ENCODE results near the gene ZYG11B.
"Not testable (repeated sequence)": the region's sequence is repeated elsewhere in the genome, so short reads cannot be mapped to it uniquely, and the experiment has no call there.

ZYG11B gene

DNA sequence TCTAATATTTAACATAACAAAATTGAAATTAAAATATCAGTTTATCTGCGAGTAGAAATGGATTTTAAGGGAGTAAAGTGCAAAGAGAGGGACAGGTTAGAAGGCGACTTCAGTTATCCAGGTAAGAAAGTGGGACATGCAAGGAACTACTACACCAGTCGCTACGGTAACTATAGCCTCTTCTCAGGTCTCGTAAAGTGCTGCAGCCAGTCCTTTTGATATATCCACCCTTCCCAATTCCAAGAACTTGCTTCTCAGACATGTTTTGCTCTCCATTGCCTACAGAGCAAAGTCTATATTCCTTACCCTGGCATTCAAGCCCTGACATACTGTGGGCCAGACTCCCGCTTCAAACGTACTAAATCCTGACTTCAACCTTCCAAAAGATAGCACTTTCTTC is 30.6 kb upstream of the ZYG11B start:
- H3K27me3 Mint-ChIP-seq, result no peaks in the 10 kb centered on the region
- ATAC-seq (no peak), DNase-seq (no peak)
- H3K4me1 Mint-ChIP-seq, result peaks cover 36% of the 10 kb centered on the region
- peaks cover 37% of the 10 kb centered on the region for H3K36me3 Mint-ChIP-seq (ENCODE audit: low read depth)
- H3K27ac Mint-ChIP-seq, result no peak overlapping the region
- no peaks in the 10 kb centered on the region for H3K9me3 Mint-ChIP-seq
- peak overlapping the region; percentile 63 for H3K4me3 Mint-ChIP-seq

- H3K27ac Mint-ChIP-seq, result peak within 1 kb of the TSS; percentile 94
- ATAC-seq, result peak; percentile 63
- peaks cover 17% of the 10 kb centered on the region for H3K36me3 Mint-ChIP-seq (ENCODE audit: low read depth)
- DNase-seq, result peak; percentile 83
- peaks cover 2% of the 10 kb centered on the region for H3K27me3 Mint-ChIP-seq
- peak within 1 kb of the TSS; percentile 93 for H3K4me3 Mint-ChIP-seq
- peaks cover 42% of the 10 kb centered on the region for H3K4me1 Mint-ChIP-seq
- no peaks in the 10 kb centered on the region for H3K9me3 Mint-ChIP-seq
Measured at GRCh38 chr1:52697795-52698674, 28.2 kb upstream of the ZYG11B start, which contains the start of gene COA7. Gene COA7 (minus strand): TSS chr1:52698347. CDS start chr1:52698326, 21 bp downstream.

DNA sequence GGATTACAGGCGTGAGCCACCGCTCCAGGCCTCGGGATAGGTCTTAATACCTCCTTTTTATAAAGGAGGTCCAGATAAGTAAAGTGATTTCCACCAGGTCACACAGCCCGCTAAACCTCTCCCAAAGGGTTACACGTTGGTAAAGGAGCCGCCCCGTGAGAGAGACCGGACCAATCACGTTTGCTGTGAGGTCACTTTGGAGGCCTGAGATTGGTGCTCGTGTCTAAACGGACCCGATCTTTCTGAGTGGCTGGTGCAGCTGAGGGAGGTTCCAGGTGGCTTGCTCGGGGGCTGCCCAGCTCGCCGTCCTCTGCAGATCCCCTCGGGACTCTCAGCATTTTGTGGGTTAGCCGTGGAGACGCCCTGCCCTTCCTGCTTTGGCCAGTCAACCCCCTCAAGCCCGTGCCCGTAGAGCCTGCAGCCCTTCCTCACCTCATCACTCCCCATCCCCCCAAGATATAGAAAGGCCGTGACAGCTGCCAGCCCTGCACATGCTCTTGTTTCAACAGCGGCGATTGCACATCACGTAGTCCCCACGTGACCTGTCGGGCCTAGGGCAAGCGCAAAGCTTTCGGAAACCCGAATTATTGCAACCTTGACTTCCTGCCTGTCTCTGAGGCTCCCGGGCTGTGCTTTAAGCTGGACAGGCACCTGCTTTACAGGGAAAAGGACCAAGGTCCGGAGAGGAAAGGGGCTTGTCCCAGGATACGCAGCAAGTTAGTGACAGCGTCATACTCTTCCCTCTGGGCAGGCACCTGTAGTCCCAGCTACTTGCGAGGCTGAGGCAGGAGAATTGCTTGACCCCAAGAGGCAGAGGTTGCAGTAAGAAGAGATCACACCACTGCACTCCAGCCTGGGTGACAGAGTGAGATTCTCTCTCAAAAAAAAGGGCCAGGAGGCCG is 23.1 kb upstream of the ZYG11B start:
- Mint-ChIP-seq H3K9me3 (no peaks in the 10 kb centered on the region), H3K36me3 (ENCODE audit: low read depth) (no peaks in the 10 kb centered on the region), H3K27ac (peak overlapping the region; percentile 94), H3K4me3 (peak overlapping the region; percentile 86), H3K4me1 (peaks cover 25% of the 10 kb centered on the region), H3K27me3 (peaks cover 2% of the 10 kb centered on the region)
- DNase-seq, result peak; percentile 78
- ATAC-seq, result peak; percentile 93

DNA sequence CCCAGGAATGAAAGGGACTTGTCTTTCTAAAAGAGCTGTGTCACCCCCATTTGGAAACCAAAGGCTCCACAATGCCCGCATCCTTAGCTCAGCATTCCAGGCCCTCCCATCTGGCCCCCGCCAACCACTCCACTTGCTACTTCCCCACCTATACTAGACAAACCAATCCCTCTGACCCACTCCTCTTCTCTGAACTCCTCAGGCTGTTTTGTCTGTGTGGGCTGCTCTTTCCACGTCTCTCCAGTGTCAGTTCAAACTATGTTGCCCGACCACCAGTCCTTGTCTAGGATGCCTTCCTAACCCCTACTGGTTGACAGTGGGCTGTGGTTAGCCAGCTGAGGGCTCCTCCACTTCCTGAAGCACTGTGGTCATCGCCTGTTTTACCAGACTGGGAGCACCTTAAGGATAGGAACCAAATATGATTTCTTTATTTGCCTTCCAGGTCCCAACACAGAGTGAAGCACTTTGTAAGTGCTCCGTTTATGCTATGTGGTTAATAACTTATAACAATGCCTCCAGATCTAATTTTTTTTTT is 20.1 kb upstream of the ZYG11B start:
- ATAC-seq, result no peak
- H3K36me3 Mint-ChIP-seq (ENCODE audit: low read depth), result no peaks in the 10 kb centered on the region
- H3K27me3 Mint-ChIP-seq, result peaks cover 1% of the 10 kb centered on the region
- H3K4me3 Mint-ChIP-seq, result no peak overlapping the region
- no peak for DNase-seq
- H3K27ac Mint-ChIP-seq, result no peak overlapping the region
- H3K9me3 Mint-ChIP-seq, result no peaks in the 10 kb centered on the region
- H3K4me1 Mint-ChIP-seq, result peaks cover 18% of the 10 kb centered on the region

GRCh38 chr1:52706941-52707926 is 19.0 kb upstream of the ZYG11B start:
- H3K27me3 Mint-ChIP-seq, result no peaks in the 10 kb centered on the region
- H3K36me3 Mint-ChIP-seq (ENCODE audit: low read depth), result no peaks in the 10 kb centered on the region
- DNase-seq (no peak), ATAC-seq (no peak)
- H3K4me3 Mint-ChIP-seq, result no peak overlapping the region
- H3K9me3 Mint-ChIP-seq, result no peaks in the 10 kb centered on the region
- H3K27ac Mint-ChIP-seq, result no peak overlapping the region
- peaks cover 16% of the 10 kb centered on the region for H3K4me1 Mint-ChIP-seq

- Mint-ChIP-seq H3K27me3 (no peaks in the 10 kb centered on the region), H3K27ac (no peak overlapping the region), H3K9me3 (no peaks in the 10 kb centered on the region), H3K4me3 (no peak overlapping the region), H3K36me3 (ENCODE audit: low read depth) (no peaks in the 10 kb centered on the region), H3K4me1 (peaks cover 7% of the 10 kb centered on the region)
- no peak for ATAC-seq
- DNase-seq, result no peak
Measured at GRCh38 chr1:52707927-52708655, 18.2 kb upstream of the ZYG11B start.

DNA sequence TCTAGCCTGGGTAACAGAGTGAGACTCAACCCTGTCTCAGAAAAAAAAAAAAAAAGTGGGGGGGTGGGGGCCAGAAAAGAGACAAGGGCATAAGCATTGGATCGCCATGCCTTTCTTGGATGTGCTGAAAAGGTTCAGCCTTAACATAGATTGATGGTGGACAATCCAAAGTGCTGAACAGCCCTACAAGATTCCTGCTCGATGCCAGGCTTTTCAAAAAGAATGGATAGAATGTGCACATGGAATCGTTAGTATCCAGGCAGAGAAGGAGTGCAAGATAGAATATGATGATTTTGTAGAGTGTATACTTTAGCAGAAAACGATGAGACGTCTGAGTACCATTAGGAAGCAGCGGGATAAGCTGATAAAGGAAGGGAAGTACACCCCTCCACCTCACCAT is 17.2 kb upstream of the ZYG11B start:
- no peaks in the 10 kb centered on the region for H3K27me3 Mint-ChIP-seq
- no peaks in the 10 kb centered on the region for H3K4me1 Mint-ChIP-seq
- DNase-seq (no peak), ATAC-seq (no peak)
- no peaks in the 10 kb centered on the region for H3K9me3 Mint-ChIP-seq
- no peak overlapping the region for H3K4me3 Mint-ChIP-seq
- no peaks in the 10 kb centered on the region for H3K36me3 Mint-ChIP-seq (ENCODE audit: low read depth)
- no peak overlapping the region for H3K27ac Mint-ChIP-seq

- DNase-seq, result no peak
- Mint-ChIP-seq H3K27ac (no peak overlapping the region), H3K9me3 (no peaks in the 10 kb centered on the region), H3K4me1 (no peaks in the 10 kb centered on the region), H3K27me3 (no peaks in the 10 kb centered on the region), H3K4me3 (no peak overlapping the region), H3K36me3 (ENCODE audit: low read depth) (no peaks in the 10 kb centered on the region)
- no peak for ATAC-seq
Measured at GRCh38 chr1:52713590-52713989, 12.7 kb upstream of the ZYG11B start.

- H3K9me3 Mint-ChIP-seq; H3K27ac Mint-ChIP-seq; DNase-seq; H3K36me3 Mint-ChIP-seq (ENCODE audit: low read depth); H3K27me3 Mint-ChIP-seq; H3K4me3 Mint-ChIP-seq; ATAC-seq; H3K4me1 Mint-ChIP-seq: not testable (repeated sequence)
Measured at GRCh38 chr1:52715296-52715695, 11.0 kb upstream of the ZYG11B start.

GRCh38 chr1:52723260-52723659 is 3.0 kb upstream of the ZYG11B start:
- H3K9me3 Mint-ChIP-seq, result no peaks in the 10 kb centered on the region
- DNase-seq, result no peak
- no peak overlapping the region for H3K4me3 Mint-ChIP-seq
- no peak for ATAC-seq
- H3K36me3 Mint-ChIP-seq (ENCODE audit: low read depth), result no peaks in the 10 kb centered on the region
- H3K27ac Mint-ChIP-seq, result no peak overlapping the region
- peaks cover 28% of the 10 kb centered on the region for H3K4me1 Mint-ChIP-seq
- peaks cover 2% of the 10 kb centered on the region for H3K27me3 Mint-ChIP-seq

DNA sequence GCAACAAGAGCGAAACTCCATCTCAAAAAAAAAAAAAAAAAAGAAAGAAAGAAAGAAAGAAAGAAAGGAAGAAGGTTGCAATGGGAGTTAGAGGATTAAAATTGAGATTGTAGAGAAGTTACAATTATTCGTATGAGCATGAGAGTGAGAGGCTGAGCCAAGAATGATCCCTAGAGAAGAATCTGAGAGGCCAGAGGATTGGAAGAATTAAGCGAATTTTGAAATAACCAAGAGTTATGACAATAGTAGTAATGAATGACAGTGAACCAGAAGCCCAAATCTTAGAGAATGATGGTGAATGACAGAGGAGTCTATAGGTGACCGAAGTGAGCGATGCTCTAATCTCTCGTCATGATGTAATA is 369 bp upstream of the ZYG11B start:
- Mint-ChIP-seq H3K27ac (peak overlapping the region; percentile 40), H3K4me3 (peak overlapping the region; percentile 77), H3K27me3 (peaks cover 2% of the 10 kb centered on the region), H3K9me3 (no peaks in the 10 kb centered on the region), H3K4me1 (peaks cover 36% of the 10 kb centered on the region), H3K36me3 (ENCODE audit: low read depth) (no peaks in the 10 kb centered on the region)
- ATAC-seq (no peak), DNase-seq (no peak)

DNA sequence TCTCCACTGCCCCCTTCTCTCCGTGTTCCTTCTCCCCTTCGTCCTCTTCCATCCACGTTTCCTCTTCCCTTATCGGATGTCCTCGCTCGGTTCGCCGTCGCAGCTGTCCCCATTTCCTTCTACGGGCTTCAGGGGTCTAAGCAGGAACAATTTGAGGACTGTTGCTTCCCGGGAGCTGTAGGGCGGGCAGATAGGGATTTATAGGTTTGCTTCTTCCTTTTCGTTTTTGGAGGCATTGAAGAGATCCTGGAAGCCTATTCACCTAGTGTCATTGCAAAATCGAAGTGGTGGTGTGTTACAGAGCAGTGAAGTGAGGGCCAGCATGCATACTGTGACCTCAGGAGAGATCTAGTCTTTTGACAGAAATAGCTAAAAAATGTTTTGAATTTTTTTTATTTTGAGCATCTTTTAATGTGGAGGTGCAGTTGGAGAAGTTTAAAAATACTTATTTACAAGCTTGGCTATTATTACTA is 897 bp downstream of the ZYG11B start:
- Mint-ChIP-seq H3K4me1 (peaks cover 36% of the 10 kb centered on the region), H3K4me3 (peak overlapping the region; percentile 88), H3K9me3 (no peaks in the 10 kb centered on the region), H3K36me3 (ENCODE audit: low read depth) (peaks cover 3% of the 10 kb centered on the region), H3K27me3 (peaks cover 2% of the 10 kb centered on the region), H3K27ac (peak overlapping the region; percentile 83)
- ATAC-seq (no peak), DNase-seq (no peak)

- DNase-seq (no peak), ATAC-seq (no peak)
- H3K9me3 Mint-ChIP-seq, result no peaks in the 10 kb centered on the region
- no peak overlapping the region for H3K27ac Mint-ChIP-seq
- H3K4me1 Mint-ChIP-seq, result peaks cover 36% of the 10 kb centered on the region
- H3K27me3 Mint-ChIP-seq, result peaks cover 2% of the 10 kb centered on the region
- peak overlapping the region; percentile 88 for H3K4me3 Mint-ChIP-seq
- peaks cover 3% of the 10 kb centered on the region for H3K36me3 Mint-ChIP-seq (ENCODE audit: low read depth)
Measured at GRCh38 chr1:52727956-52728656, 1.9 kb downstream of the ZYG11B start.
